Measurements from ENCODE around the gene LARGE1.

The LARGE1 gene

DNA sequence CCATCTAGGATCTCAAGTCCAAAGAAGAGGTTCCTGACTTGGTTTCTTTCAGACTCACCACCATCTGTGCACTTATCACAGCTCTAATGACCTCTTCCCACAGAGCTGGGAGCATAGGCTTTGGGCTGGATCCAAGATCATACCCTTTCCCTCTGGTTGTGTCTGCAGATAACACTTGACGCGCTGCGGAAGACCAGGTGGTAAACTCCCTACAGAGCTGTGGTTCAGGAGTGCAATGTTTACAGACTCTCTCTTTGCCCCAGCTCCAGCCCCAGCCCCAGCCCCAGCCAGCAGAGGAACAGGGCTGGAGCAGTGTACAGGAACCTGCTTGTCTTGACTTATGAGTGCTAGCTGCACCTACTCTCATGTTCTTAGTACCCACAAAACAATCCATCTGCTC is 587.7 kb downstream of the LARGE1 start:
- Histone ChIP-seq H3K4me1 (ENCODE audit: insufficient read depth, low read length, poor library complexity, severe bottlenecking) (no peaks in the 10 kb centered on the region), H3K79me2 (ENCODE audit: insufficient read depth, low read length) (no peaks in the 10 kb centered on the region), H3K27me3 (ENCODE audit: insufficient read depth, low read length, poor library complexity, severe bottlenecking) (no peaks in the 10 kb centered on the region), H2AFZ (ENCODE audit: low read length) (no peak overlapping the region), H4K20me1 (ENCODE audit: insufficient read depth, low read length, poor library complexity, severe bottlenecking) (no peaks in the 10 kb centered on the region), H3F3A (ENCODE audit: low read depth) (no peaks in the 10 kb centered on the region), H3K36me3 (ENCODE audit: insufficient read depth, low read length) (no peaks in the 10 kb centered on the region), H3K9me3 (ENCODE audit: insufficient read depth, low read depth, low read length) (no peaks in the 10 kb centered on the region; the same call in 1 of the 2 replicates), H3K9ac (ENCODE audit: low read depth, low read length, poor library complexity, severe bottlenecking) (no peak overlapping the region), H3K9me2 (replicated peaks; ENCODE audit: low read depth, low read length) (no peaks in the 10 kb centered on the region), H3K4me3 (ENCODE audit: low read length, poor library complexity, severe bottlenecking) (no peak overlapping the region), H3K4me2 (ENCODE audit: low read depth, low read length, poor library complexity, severe bottlenecking) (no peak overlapping the region)
- TF ChIP-seq, protein P1, sequence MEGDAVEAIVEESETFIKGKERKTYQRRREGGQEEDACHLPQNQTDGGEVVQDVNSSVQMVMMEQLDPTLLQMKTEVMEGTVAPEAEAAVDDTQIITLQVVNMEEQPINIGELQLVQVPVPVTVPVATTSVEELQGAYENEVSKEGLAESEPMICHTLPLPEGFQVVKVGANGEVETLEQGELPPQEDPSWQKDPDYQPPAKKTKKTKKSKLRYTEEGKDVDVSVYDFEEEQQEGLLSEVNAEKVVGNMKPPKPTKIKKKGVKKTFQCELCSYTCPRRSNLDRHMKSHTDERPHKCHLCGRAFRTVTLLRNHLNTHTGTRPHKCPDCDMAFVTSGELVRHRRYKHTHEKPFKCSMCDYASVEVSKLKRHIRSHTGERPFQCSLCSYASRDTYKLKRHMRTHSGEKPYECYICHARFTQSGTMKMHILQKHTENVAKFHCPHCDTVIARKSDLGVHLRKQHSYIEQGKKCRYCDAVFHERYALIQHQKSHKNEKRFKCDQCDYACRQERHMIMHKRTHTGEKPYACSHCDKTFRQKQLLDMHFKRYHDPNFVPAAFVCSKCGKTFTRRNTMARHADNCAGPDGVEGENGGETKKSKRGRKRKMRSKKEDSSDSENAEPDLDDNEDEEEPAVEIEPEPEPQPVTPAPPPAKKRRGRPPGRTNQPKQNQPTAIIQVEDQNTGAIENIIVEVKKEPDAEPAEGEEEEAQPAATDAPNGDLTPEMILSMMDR (conservative IDR thresholded peaks at IDR 0.05; ENCODE audit: low read length), result no peak
- TF ChIP-seq EZH2phosphoT487 (IDR thresholded peaks at IDR 0.05; ENCODE audit: borderline replicate concordance), result no peak

DNA sequence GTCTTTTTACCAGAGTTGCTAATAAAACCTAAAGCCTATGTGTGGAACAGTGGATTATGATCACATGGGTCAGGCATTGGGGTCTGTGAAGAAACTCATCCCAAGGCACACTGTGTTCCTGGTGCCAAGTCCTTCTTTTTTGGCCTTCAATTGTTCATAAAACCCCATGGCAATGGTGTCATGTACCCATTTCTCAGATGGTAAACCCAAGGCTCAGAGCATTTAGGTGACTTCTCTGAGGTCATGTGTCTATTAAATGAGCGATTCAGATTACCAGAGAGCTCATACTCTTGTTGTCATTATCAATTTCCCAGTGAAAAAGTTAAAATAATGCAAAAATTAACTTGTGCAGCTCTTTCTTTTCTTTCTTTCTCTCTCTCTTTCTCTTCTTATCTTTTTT is 589.3 kb downstream of the LARGE1 start:
- Histone ChIP-seq H4K20me1 (ENCODE audit: insufficient read depth, low read length, poor library complexity, severe bottlenecking) (no peaks in the 10 kb centered on the region), H3K9me2 (replicated peaks; ENCODE audit: low read depth, low read length) (no peaks in the 10 kb centered on the region), H3K9ac (ENCODE audit: low read depth, low read length, poor library complexity, severe bottlenecking) (no peak overlapping the region), H3K4me3 (ENCODE audit: low read length, poor library complexity, severe bottlenecking) (no peak overlapping the region), H3K36me3 (ENCODE audit: insufficient read depth, low read length) (no peaks in the 10 kb centered on the region), H3K4me2 (ENCODE audit: low read depth, low read length, poor library complexity, severe bottlenecking) (no peak overlapping the region), H2AFZ (ENCODE audit: low read length) (no peak overlapping the region), H3K4me1 (ENCODE audit: insufficient read depth, low read length, poor library complexity, severe bottlenecking) (no peaks in the 10 kb centered on the region), H3F3A (ENCODE audit: low read depth) (no peaks in the 10 kb centered on the region), H3K9me3 (ENCODE audit: insufficient read depth, low read depth, low read length) (no peaks in the 10 kb centered on the region; the same call in 1 of the 2 replicates), H3K27me3 (ENCODE audit: insufficient read depth, low read length, poor library complexity, severe bottlenecking) (no peaks in the 10 kb centered on the region), H3K79me2 (ENCODE audit: insufficient read depth, low read length) (no peaks in the 10 kb centered on the region)
- TF ChIP-seq, protein P1 (conservative IDR thresholded peaks at IDR 0.05; ENCODE audit: low read length), result no peak
- no peak for TF ChIP-seq EZH2phosphoT487 (IDR thresholded peaks at IDR 0.05; ENCODE audit: borderline replicate concordance)

DNA sequence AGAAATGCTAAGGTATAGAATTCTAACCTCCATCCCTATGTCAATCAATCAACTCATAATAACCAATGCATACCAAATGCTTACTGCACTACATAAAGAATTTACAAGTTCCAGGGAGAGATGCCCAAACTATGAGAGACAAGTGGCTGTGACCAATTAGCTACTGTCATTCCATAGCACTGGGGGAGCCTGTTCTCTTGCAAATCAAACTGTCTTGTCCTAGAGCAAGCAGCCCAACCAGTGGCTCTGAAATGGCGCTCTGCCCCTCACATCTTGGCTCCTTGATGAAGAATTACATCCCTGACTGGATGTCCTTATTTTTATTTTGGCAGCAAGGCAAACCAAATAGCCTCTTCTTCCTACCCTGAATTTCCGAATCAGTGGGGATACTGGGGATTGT is 589.7 kb downstream of the LARGE1 start:
- Histone ChIP-seq H2AFZ (ENCODE audit: low read length) (no peak overlapping the region), H3K4me2 (ENCODE audit: low read depth, low read length, poor library complexity, severe bottlenecking) (no peak overlapping the region), H3K4me1 (ENCODE audit: insufficient read depth, low read length, poor library complexity, severe bottlenecking) (no peaks in the 10 kb centered on the region), H3K9me3 (ENCODE audit: insufficient read depth, low read depth, low read length) (no peaks in the 10 kb centered on the region), H3K9me2 (replicated peaks; ENCODE audit: low read depth, low read length) (no peaks in the 10 kb centered on the region), H3K79me2 (ENCODE audit: insufficient read depth, low read length) (no peaks in the 10 kb centered on the region), H3K36me3 (ENCODE audit: insufficient read depth, low read length) (no peaks in the 10 kb centered on the region), H4K20me1 (ENCODE audit: insufficient read depth, low read length, poor library complexity, severe bottlenecking) (no peaks in the 10 kb centered on the region), H3K9ac (ENCODE audit: low read depth, low read length, poor library complexity, severe bottlenecking) (no peak overlapping the region), H3K4me3 (ENCODE audit: low read length, poor library complexity, severe bottlenecking) (no peak overlapping the region), H3K27me3 (ENCODE audit: insufficient read depth, low read length, poor library complexity, severe bottlenecking) (no peaks in the 10 kb centered on the region), H3F3A (ENCODE audit: low read depth) (no peaks in the 10 kb centered on the region)
- TF ChIP-seq EZH2phosphoT487 (IDR thresholded peaks at IDR 0.05; ENCODE audit: borderline replicate concordance), result no peak
- TF ChIP-seq, protein P1 (conservative IDR thresholded peaks at IDR 0.05; ENCODE audit: low read length), result no peak
